ENCODE data around the gene THSD7B.

THSD7B gene

GRCh38 chr2:136809998-136810397 lies 44.7 kb downstream of the THSD7B start:
- no peak for DNase-seq

GRCh38 chr2:136818839-136819238 lies 53.5 kb downstream of the THSD7B start:
- no peak for DNase-seq

- no peak for DNase-seq
Observed at GRCh38 chr2:136823291-136823690, 57.9 kb downstream of the THSD7B start.

- no peak for DNase-seq
Observed at GRCh38 chr2:136828162-136828561, 62.8 kb downstream of the THSD7B start.

GRCh38 chr2:136828774-136829173 lies 63.4 kb downstream of the THSD7B start:
- DNase-seq = no peak

- no peak for DNase-seq
Observed at GRCh38 chr2:136844546-136844945, 79.2 kb downstream of the THSD7B start.

GRCh38 chr2:136858656-136859055 lies 93.3 kb downstream of the THSD7B start:
- no peak for DNase-seq

GRCh38 chr2:136860443-136860958 lies 95.2 kb downstream of the THSD7B start:
- no peak for DNase-seq

- DNase-seq = no peak
Observed at GRCh38 chr2:136863468-136863867, 98.1 kb downstream of the THSD7B start.

GRCh38 chr2:136863874-136864273 lies 98.5 kb downstream of the THSD7B start:
- DNase-seq = no peak

- DNase-seq = no peak
Observed at GRCh38 chr2:136871424-136871823, 106.1 kb downstream of the THSD7B start.

GRCh38 chr2:136874258-136874657 lies 108.9 kb downstream of the THSD7B start:
- peak; percentile 11 for DNase-seq

- DNase-seq = no peak
Observed at GRCh38 chr2:136891100-136891499, 125.8 kb downstream of the THSD7B start.

- no peak for DNase-seq
Observed at GRCh38 chr2:136894007-136894634, 128.8 kb downstream of the THSD7B start.

- no peak for DNase-seq
Observed at GRCh38 chr2:136901732-136902131, 136.4 kb downstream of the THSD7B start.

GRCh38 chr2:136905779-136906178 lies 140.4 kb downstream of the THSD7B start:
- DNase-seq = no peak

GRCh38 chr2:136909777-136910176 lies 144.4 kb downstream of the THSD7B start:
- no peak for DNase-seq

GRCh38 chr2:136916131-136916530 lies 150.8 kb downstream of the THSD7B start:
- DNase-seq = no peak

- DNase-seq = no peak
Observed at GRCh38 chr2:136917411-136917881, 152.1 kb downstream of the THSD7B start.

GRCh38 chr2:136919682-136920081 lies 154.3 kb downstream of the THSD7B start:
- no peak for DNase-seq

- no peak for DNase-seq
Observed at GRCh38 chr2:136920652-136921333, 155.4 kb downstream of the THSD7B start.

- DNase-seq = no peak
Observed at GRCh38 chr2:136927156-136927555, 161.8 kb downstream of the THSD7B start.

GRCh38 chr2:136929531-136929930 lies 164.2 kb downstream of the THSD7B start:
- no peak for DNase-seq

GRCh38 chr2:136932700-136933099 lies 167.4 kb downstream of the THSD7B start:
- DNase-seq = no peak

Data from suppressor macrophage treated with lipopolysaccharide for 4 hours (primary cell).